Tibial artery (tissue), 4 donors: ENCODE data around the gene PLEKHS1.

Experiments used
- DNase-seq, 2 donors: peaks; one replicate each; pipeline ENCODE4 v3.0.0-alpha.2; 2019
- H3K27ac ChIP-seq, 2 donors: fragments of 200-600 bp; sonication (generic) in 1 of 2; 1 replicate in 1 of 2; 2 replicates in 1 of 2; pipeline ENCODE4 v1.5.1; 2018 to 2019; ENCODE audit warnings: mild to moderate bottlenecking in 1 of 2
- H3K27me3 ChIP-seq, 2 donors: fragments of 200-600 bp; sonication (generic) in 1 of 2; one replicate each; pipeline versions ENCODE4 v1.5.1 to v1.6.0; 2016 to 2019
- H3K36me3 ChIP-seq, 3 donors: fragments of 200-600 bp; sonication (generic) in 2 of 3; one replicate each; pipeline ENCODE4 v1.5.1; 2016 to 2019; ENCODE audit warnings: mild to moderate bottlenecking in 2 of 3
- H3K4me1 ChIP-seq, 4 donors: fragments of 200-600 bp; sonication (generic) in 2 of 4; 1 replicate in 3 of 4; 2 replicates in 1 of 4; pipeline ENCODE4 v1.5.1; 2016 to 2019
- H3K4me3 ChIP-seq, 2 donors: fragments of 200-600 bp; sonication (generic) in 1 of 2; 1 replicate in 1 of 2; 2 replicates in 1 of 2; pipeline ENCODE4 v1.5.1; 2018 to 2019; ENCODE audit warnings: mild to moderate bottlenecking in 2 of 2
- H3K9me3 ChIP-seq, 3 donors: fragments of 200-600 bp; sonication (generic) in 1 of 3; one replicate each; pipeline ENCODE4 v1.5.1; 2016 to 2019
- intact Hi-C: fragments of 100-400 bp; cut with DNase I; formaldehyde crosslinking; loops from one replicate; pipeline ENCODE4 v1.15.0; 2023; ENCODE audit warnings: low total_unique reads
- TF ChIP-seq, protein P1 (sequence below), 2 experiments: fragments of 200-600 bp in 1 of 2; fragments of 450-650 bp in 1 of 2; IDR thresholded peaks; one replicate each; pipeline ENCODE4 v1.5.1; 2017 to 2019; ENCODE audit warnings: antibody characterized with exemption in 2 of 2, mild to moderate bottlenecking in 1 of 2, moderate library complexity in 1 of 2

PLEKHS1 gene

DNA sequence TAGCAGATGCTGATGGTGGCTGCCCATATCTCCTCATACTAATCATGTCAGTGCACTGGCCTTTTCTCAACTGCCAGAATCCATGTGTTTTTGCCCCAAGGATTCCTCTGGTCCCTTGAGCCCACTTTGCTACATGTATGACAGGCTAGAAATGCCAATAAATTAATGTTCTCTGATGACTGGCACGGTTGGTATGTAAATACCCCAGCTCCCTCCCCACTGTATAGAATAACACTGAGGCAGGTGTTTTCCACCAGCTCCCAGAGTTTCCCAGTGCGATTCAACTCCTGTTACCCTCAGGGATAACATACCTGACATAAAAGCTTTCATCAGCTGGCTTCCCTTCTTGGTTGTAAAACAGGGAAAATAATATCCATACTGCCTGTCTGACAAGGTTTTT, 9.0 kb upstream of the PLEKHS1 start:
- H3K27me3 ChIP-seq, result peaks cover 0 to 8% of the 10 kb centered on the region in 2 donors
- no peaks in the 10 kb centered on the region for H3K4me1 ChIP-seq
- H3K27ac ChIP-seq, result no peak overlapping the region
- no peaks in the 10 kb centered on the region for H3K9me3 ChIP-seq
- intact Hi-C loops, result no loop called here
- H3K4me3 ChIP-seq, result no peak overlapping the region
- DNase-seq, result no peak
- no peaks in the 10 kb centered on the region for H3K36me3 ChIP-seq
- TF ChIP-seq, protein P1, sequence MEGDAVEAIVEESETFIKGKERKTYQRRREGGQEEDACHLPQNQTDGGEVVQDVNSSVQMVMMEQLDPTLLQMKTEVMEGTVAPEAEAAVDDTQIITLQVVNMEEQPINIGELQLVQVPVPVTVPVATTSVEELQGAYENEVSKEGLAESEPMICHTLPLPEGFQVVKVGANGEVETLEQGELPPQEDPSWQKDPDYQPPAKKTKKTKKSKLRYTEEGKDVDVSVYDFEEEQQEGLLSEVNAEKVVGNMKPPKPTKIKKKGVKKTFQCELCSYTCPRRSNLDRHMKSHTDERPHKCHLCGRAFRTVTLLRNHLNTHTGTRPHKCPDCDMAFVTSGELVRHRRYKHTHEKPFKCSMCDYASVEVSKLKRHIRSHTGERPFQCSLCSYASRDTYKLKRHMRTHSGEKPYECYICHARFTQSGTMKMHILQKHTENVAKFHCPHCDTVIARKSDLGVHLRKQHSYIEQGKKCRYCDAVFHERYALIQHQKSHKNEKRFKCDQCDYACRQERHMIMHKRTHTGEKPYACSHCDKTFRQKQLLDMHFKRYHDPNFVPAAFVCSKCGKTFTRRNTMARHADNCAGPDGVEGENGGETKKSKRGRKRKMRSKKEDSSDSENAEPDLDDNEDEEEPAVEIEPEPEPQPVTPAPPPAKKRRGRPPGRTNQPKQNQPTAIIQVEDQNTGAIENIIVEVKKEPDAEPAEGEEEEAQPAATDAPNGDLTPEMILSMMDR (IDR thresholded peaks at IDR 0.05), result no peak

DNA sequence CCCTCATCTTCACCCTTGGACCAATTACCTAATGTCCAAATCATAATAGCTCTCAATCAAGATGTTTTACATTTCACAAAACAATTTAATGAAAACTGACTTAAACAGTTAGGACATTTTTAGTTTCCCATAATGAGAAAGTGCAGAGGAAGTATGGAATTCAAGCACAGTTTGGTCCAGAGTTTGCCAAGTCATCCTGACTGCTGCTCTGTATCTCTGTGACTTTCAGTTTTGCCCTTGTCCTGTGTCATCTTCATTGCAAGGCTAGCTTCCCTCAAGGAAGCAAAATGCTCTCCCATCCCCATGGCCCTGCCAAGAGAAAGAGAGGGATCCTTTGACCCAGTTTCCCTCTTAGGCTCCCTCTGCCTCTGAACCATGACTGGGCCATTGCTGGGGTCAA, 7.9 kb upstream of the PLEKHS1 start:
- no peak for DNase-seq
- no peaks in the 10 kb centered on the region for H3K9me3 ChIP-seq
- intact Hi-C loops, result no loop called here
- H3K4me3 ChIP-seq, result no peak overlapping the region
- TF ChIP-seq, protein P1 (IDR thresholded peaks at IDR 0.05), result no peak
- peaks cover 0 to 8% of the 10 kb centered on the region in 2 donors for H3K27me3 ChIP-seq
- H3K27ac ChIP-seq, result no peak overlapping the region
- H3K4me1 ChIP-seq, result no peaks in the 10 kb centered on the region
- H3K36me3 ChIP-seq, result no peaks in the 10 kb centered on the region

DNA sequence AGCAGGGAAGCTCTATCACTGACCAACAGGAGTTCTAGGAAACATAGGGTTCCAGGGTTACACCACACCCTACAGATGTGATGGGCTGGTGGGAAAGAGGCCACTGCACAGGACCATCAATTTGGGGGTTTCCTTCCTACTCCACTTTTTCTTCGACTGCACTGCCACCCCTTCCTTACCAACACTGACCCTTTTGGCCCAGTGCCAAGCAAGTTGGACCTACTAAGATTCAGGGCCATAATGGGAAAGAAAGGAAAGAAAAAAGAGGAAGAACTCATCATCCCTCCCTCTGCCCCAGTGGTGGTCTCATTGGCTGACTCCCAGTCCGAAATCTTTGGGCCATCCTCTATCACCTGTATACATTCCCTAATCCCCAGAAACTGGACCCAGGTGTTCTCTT, 6.1 kb upstream of the PLEKHS1 start:
- no peaks in the 10 kb centered on the region for H3K4me1 ChIP-seq
- TF ChIP-seq, protein P1 (IDR thresholded peaks at IDR 0.05), result no peak
- no peak overlapping the region for H3K4me3 ChIP-seq
- peaks cover 0 to 8% of the 10 kb centered on the region in 2 donors for H3K27me3 ChIP-seq
- no peaks in the 10 kb centered on the region for H3K36me3 ChIP-seq
- H3K27ac ChIP-seq, result no peak overlapping the region
- no peaks in the 10 kb centered on the region for H3K9me3 ChIP-seq
- intact Hi-C loops, result no loop called here
- no peak for DNase-seq

DNA sequence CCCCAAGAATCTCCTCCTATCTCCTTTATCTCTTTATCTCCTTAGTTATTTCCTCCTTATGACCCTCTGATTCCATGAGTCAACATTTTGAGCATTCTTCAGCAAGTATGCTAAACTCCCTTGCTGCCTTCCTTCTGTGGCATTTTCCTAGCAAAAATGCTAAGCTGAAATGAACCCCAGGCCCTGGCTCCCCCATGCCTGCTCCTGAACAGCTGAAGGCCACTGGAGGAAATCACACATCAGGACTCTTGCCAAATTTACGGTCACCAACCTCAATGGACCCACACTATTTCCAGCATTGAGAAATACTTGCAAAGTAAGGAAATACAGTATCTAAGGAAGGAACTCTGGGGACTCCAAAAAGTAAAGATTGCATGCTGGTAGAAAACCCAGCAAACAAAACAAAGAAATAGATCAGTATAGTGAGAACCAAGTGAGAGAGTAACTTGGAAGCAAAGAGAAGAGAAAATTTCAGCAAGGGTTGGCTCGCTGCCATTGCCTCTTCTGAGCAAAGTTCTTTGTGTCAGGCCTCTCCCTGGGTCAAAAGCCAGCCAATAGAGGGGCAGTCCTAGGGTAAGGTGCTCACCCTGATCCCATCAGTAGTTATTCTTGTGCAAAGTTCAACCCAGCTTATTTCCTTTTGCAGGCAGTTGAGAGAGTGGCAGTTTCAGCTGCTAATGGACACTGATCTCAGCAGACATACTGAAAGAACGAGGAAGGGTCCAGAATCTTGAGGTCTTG, 5.1 kb upstream of the PLEKHS1 start:
- intact Hi-C loops, result no loop called here
- peaks cover 0 to 8% of the 10 kb centered on the region in 2 donors for H3K27me3 ChIP-seq
- H3K36me3 ChIP-seq, result no peaks in the 10 kb centered on the region
- DNase-seq, result no peak
- TF ChIP-seq, protein P1 (IDR thresholded peaks at IDR 0.05), result no peak
- H3K9me3 ChIP-seq, result no peaks in the 10 kb centered on the region
- H3K4me3 ChIP-seq, result no peak overlapping the region
- no peak overlapping the region for H3K27ac ChIP-seq
- H3K4me1 ChIP-seq, result no peaks in the 10 kb centered on the region

DNA sequence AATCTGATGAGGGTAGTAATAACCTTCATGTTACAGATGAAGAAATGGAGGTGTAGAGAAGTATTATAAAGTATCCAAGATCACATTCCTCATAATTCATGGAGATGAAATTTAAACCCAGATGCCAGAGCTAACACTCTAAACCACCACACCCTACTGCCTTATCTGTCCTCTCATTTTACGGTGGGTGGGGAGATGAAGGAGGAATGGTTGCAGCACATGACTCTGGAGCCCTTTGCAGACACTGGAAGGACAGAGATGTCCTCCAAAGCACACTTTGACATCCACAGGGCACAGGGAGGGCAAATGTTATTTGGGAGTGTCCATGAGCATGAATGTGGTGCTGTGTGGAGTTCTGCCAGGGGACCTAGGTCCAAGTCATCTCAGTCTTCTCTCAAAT, 1.1 kb downstream of the PLEKHS1 start:
- TF ChIP-seq, protein P1 (IDR thresholded peaks at IDR 0.05), result no peak

More for the DNA sequence above, 1.1 kb downstream of the PLEKHS1 start:
- intact Hi-C loops, result no loop called here
- Histone ChIP-seq H3K27me3 (no peaks in the 10 kb centered on the region), H3K4me3 (no peak overlapping the region), H3K9me3 (no peaks in the 10 kb centered on the region), H3K4me1 (no peaks in the 10 kb centered on the region), H3K27ac (no peak overlapping the region), H3K36me3 (no peaks in the 10 kb centered on the region)
- no peak for DNase-seq
